ENCODE data around the gene PLXDC2.

DNA sequence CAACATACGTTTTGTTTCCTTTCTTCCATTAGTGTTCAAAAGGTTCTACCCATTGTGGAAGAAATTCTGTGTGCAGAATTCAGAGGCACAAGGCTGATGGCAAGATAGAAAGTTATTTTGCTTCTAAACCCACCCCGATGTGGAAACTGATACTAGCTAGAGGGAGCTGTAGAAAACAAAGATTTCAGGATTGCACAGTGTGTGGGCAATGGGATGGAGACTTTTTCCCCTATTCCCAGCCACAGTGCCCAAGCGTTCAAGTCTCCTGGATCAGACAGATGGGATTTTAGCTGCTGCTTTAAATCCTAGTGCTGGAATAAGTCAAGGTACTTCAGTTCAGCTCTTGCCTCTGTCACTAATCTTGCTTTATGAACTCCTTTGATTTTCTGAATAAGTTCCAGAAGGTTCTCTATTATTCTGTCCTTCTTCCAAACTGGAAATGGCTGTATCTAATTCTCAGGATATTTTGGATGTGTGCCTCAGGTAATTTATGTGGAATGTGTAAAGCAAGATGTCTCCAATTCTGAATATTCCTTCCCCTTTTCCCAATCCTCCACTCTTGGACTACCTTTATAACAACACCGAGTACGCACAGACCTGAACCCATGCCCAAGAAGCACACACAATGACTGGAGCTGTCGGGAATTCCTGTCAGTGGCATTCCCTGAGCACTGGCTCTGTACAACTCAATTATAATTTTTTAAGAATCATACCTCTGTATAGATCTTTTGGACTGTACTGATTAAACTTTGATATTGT lies 473.0 kb downstream of the PLXDC2 start:
- TF ChIP-seq ARNT (IDR thresholded peaks at IDR 0.05) (no peak), ZNF384 (IDR thresholded peaks at IDR 0.05) (no peak), TARDBP (IDR thresholded peaks at IDR 0.05) (no peak), L3MBTL2 (conservative IDR thresholded peaks at IDR 0.05) (no peak), FOXK2 (IDR thresholded peaks at IDR 0.05) (no peak), ELF4 (IDR thresholded peaks at IDR 0.05) (no peak), SUZ12 (IDR thresholded peaks at IDR 0.05) (no peak)
